ENCODE data around the gene ZNF84.

ZNF84 gene

GRCh38 chr12:133037207-133038005, at the start of gene ZNF84:
ZNF84 (plus strand) TSS chr12:133037509; CDS start chr12:133041468, 3,959 bp downstream.
- DNase-seq (ENCODE audit: low spot score), result peak; percentile 76

DNA sequence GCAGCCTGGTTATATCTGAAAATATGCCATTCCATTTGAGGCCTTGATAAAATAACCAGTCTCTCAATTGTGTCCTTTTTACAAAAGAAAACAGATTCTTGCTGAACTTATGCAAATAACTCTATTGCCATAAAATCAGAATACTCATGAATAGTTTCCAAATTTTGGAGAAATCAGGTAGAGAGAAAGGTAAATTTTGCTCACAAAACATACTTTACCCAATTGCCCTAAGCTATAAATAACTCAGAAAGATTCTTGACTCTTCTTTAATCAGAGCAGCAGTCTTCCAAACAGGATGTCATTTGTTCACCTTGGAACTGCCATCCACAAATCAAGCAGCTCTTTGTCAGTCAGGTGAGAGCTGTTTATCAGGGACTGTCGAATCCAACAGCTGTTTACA, 38.6 kb upstream of the ZNF84 start:
- no peak for DNase-seq (ENCODE audit: low spot score)

GRCh38 chr12:133010657-133011297, 26.5 kb upstream of the ZNF84 start:
- no peak for DNase-seq (ENCODE audit: low spot score)

DNA sequence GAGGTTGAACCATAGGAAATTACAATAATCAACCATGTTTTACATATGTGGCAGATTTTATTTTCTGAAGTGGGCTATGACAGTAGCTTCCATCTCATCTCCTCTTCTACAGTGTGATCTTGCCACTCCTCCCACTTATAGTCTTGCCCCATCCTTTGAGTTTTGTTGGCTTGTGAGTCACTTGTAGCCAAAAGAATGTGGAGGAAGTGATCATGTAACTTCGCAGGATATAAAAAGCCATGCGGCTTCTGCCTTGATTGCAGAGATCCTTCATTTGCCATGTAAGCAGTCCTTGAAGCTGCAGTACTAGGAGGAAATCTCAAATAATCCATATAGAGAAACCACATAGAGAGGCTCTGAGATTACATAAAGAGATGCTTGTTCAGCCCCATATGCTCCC, 13.7 kb upstream of the ZNF84 start:
- no peak for DNase-seq (ENCODE audit: low spot score)

DNA sequence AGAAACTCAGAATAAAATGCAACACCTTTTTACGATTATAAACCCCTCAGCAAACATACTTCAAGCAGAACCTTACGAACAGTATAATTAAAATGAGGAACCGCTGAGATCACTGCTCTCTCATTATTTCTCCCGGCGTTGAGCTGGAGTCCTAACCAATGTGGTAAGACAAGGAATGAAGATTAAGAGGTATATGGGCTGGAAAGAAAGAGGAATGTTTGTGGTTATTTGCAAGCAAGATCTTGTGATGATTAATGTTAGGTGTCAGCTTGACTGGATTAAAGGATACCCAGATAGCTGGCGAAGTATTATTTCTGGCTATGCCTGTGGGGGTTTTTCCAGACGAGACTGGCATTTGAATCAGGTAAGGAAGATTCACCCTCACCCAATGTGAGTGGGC, 10.3 kb upstream of the ZNF84 start:
- no peak for DNase-seq (ENCODE audit: low spot score)

DNA sequence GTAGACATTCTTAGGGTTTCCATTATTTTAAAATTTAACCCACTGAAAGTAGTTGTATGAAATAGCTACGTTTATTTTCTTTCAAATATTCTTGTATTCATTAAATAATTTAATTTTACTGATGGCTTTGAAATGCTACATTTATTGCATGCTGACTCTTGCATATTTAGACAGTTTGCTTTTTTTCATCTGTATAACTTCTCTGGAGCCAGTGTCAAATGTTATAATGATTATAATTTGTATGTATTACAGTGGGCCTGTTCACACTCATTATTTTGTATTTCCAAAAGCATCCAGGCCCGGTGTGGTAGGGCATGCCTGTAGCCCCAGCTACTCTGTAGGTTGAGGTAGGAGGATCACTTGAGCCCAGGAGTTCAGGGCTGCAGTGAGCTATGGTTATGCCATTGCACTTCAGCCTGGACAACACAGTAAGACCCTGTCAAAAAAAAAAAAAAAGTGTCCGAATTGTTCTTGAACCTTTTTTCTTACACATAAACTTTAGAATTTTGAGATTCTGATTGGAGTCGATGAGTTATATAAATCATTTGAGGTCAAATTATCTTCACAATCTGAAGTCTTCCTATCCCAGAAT, 905 bp downstream of the ZNF84 start:
- DNase-seq (ENCODE audit: low spot score), result no peak

DNA sequence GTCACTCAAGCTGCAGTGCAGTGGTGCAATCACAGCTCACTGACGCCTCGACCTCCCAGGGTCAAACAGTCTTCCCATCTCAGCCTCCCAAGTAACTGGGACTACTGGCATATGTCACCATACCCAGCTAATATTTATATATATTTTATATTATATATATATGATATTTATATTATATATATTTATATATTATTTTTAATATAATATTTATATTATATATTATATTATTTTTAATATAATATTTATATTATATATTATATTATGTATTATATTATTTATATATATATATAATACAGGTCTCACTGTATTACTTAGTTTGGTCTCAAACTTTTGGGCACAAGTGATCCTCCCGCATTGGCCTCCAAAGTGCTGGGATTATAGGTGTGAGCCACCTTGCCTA, 9.4 kb downstream of the ZNF84 start:
- DNase-seq (ENCODE audit: low spot score), result no peak

DNA sequence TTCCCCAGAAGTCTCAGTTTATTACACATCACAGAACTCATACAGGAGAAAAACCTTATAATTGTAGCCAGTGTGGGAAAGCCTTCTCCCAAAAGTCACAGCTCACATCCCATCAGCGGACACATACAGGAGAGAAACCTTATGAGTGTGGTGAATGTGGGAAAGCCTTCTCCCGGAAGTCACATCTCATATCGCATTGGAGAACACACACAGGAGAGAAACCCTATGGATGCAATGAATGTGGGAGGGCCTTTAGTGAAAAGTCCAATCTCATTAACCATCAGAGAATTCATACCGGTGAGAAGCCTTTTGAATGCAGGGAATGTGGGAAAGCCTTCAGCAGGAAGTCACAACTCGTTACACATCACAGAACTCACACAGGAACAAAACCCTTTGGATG, 20.1 kb downstream of the ZNF84 start:
- no peak for DNase-seq (ENCODE audit: low spot score)

DNA sequence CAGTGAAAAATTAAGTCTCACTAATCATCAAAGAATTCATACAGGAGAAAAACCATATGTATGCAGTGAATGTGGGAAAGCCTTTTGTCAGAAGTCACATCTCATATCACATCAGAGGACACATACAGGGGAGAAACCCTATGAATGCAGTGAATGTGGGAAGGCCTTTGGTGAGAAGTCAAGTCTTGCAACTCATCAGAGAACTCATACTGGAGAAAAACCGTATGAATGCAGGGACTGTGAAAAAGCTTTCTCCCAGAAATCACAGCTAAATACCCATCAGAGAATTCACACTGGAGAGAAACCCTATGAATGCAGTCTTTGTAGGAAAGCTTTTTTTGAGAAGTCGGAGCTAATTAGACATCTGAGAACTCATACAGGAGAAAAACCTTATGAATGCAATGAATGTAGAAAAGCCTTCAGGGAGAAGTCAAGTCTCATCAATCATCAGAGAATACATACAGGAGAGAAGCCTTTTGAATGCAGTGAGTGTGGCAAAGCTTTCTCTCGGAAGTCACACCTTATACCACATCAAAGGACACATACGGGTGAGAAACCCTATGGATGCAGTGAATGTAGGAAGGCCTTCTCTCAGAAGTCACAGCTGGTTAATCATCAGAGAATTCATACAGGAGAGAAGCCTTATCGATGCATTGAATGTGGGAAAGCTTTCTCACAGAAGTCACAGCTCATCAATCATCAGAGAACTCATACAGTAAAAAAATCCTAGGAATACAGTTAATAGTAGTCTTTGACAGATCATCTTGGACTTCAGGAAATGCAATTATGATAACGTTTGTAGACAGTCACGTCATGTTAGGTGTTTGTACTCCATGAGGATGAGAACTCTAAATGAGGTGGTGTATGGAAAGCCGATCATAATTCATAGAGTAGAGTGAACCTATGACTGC, 21.1 kb downstream of the ZNF84 start:
- no peak for DNase-seq (ENCODE audit: low spot score)

GRCh38 chr12:133061954-133062353, 24.6 kb downstream of the ZNF84 start:
- no peak for DNase-seq (ENCODE audit: low spot score)

GRCh38 chr12:133063556-133063955, 26.2 kb downstream of the ZNF84 start:
- DNase-seq (ENCODE audit: low spot score), result no peak

GRCh38 chr12:133073836-133074235, 36.5 kb downstream of the ZNF84 start:
- no peak for DNase-seq (ENCODE audit: low spot score)

DNA sequence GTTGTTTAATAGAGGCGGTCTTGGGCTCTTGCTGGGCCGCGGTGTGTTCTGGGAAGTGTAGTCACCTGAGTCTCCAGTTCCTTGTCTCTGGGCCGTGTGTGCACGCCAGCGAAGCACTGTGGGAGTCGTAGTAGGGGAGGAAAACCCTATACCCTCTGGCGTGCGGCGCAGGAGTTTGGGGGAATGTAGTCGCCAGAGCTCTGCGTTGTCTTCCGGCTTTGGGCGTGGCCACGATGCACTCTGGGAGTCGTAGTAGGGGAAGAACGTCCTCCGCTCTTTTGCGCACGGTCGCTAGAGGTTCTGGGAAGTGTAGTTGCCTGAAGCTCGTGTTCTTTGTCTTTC, 42.7 kb downstream of the ZNF84 start:
- peak; percentile 64 for DNase-seq (ENCODE audit: low spot score)

DNA sequence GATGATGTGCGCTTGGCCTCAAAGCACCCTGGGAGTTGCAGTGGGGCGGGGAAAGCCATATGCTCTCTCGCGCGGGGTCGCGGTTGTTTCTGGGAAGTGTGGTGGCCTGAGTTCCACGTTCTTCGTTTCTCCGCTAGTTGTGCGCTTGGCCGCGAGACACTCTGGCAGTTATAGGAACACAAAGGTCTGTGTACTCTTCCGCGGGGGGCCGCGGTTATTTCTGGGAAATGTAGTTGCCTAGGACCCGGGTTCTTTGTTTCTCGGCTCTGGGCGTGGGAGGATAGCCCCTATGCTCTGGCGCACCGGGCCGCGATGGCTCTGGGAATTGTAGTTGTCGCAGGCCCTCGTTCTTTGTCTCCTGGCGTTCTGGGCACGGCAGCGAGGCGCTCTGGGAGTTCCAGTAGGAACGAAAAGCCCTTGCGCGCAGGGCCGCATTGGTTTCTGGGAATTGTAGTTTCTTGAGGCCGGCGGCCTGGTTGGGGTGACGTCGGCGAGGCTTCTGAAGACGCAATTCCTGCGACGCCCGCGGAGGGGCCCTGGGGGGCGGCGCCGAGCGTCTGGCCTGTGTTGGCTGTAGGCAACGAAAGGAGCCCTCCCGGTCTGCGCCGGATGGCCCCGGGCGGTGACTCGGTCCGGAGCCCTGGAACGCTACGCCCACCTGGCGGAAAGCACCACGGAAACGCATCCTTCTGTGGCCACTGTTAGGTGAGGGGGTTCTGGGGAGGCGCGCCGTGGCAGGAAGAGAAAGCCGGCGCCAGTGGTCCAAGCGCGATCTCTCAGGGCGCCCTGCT, 43.3 kb downstream of the ZNF84 start, which contains the start of gene ZNF140:
TSS of gene ZNF140 (plus strand) at position 556 of the 791 bp plus-strand sequence. CDS start 398 bp downstream, outside the sequence.
- DNase-seq (ENCODE audit: low spot score), result peak; percentile 55

DNA sequence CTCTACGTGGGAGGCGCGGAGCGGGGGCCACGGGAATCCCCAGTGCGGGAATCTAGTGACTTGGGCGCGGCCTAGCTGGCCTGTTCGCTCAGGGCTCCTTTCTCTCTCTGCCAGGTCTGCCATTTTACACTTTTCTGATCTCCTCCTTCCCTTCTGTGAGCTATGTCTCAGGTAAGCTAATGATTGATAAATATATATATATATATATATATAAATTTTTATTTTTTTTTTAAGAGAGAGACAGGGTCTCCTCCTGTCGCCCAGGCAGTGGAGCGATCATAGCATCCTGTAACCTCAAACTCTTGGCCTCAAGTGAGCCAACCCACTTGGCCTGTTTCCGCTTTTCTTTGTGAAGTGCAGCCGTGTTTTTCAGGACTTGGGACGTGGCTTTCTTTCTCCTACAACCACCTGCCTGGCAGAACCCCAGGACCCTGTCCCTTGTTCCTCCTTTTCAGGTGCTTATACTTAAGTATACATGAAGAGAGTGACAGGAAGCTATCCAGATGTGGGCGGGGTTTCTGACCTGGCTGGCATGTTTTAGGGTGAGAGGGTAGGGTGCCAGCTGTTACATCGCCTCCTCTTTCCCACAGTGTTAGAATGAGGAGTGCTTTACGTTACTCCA, 44.0 kb downstream of the ZNF84 start:
- no peak for DNase-seq (ENCODE audit: low spot score)

GRCh38 chr12:133083345-133083744, 46.0 kb downstream of the ZNF84 start:
- DNase-seq (ENCODE audit: low spot score), result no peak

DNA sequence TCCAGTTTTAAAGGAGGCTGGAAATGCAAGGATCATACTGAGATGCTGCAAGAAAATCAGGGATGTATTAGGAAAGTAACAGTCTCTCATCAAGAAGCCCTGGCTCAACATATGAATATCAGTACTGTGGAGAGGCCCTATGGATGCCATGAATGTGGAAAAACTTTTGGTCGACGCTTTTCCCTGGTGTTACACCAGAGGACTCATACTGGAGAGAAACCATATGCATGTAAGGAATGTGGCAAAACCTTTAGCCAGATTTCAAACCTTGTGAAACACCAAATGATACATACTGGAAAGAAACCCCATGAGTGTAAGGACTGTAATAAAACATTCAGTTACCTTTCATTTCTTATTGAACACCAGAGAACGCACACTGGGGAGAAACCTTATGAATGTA, 68.3 kb downstream of the ZNF84 start:
- DNase-seq (ENCODE audit: low spot score), result no peak

DNA sequence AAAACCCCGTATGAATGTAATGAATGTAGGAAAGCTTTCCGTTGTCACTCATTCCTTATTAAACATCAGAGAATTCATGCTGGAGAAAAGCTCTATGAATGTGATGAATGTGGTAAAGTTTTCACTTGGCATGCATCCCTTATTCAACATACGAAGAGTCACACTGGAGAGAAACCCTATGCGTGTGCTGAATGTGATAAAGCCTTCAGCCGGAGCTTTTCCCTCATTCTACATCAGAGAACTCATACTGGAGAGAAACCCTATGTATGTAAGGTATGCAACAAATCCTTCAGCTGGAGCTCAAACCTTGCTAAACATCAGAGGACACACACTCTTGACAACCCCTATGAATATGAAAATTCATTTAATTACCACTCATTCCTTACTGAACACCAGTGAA, 68.9 kb downstream of the ZNF84 start:
- no peak for DNase-seq (ENCODE audit: low spot score)

DNA sequence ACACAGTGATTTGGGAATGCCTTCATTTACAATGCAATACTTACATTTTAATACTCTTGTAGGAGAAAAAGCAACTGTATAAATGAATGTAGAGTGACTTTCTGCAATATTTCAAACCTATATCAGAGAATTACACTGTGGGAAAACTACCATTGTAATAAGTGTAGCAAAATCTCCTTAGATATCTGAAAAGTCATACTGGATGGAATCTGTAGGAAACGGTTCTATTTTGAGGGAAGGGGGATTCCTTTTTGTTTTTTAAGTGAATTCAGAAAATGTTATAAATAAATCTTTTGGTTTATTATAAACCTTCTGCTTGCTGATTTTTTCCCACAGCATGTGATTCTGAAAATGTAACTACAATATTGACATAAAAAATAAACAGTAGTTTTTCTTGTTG, 69.8 kb downstream of the ZNF84 start:
- no peak for DNase-seq (ENCODE audit: low spot score)

DNA sequence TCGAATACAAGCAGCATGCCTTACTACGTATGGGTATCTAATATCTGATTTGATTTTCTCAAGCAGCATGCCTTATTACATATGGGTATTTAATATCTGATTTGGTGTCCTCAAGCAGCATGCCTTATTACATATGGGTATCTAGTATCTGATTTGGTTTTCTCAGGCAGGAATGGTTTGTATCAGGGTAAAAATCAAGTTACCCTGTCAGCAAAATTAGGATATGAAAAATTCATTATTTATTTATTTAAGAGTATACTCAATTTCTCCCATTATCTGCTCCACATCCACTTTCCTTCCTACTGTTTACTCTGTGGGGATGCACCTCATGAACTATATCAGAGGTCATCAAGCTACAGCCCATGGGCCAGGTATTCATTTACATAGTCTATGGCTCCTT, 70.8 kb downstream of the ZNF84 start:
- DNase-seq (ENCODE audit: low spot score), result no peak
